CD4-positive, alpha-beta T cell (primary cell): ENCODE results near the gene ADGRD2. TPM values are rescaled to one million over a fixed set of nuclear protein-coding genes. Genes with fewer than 3 reads are reported as not detected.

Source experiments
- ATAC-seq: fragments of 200-7000 bp; cut with Tn5 transposase; one replicate; pipeline ENCODE4 v1.10.0; 2022; ENCODE audit warnings: mild to moderate bottlenecking; ENCODE audit not compliant: poor library complexity
- CTCF ChIA-PET: fragments of 350-600 bp; sonication (Branson Sonifier 250); formaldehyde crosslinking; loops from one replicate; lab custom pipeline; 2021; ENCODE audit warnings: antibody characterized with exemption, inconsistent platforms; lab: Charles Lee
- POLR2A ChIA-PET: fragments of 350-600 bp; sonication (Branson Sonifier 250); formaldehyde crosslinking; loops from one replicate; lab custom pipeline; 2021; ENCODE audit warnings: antibody characterized with exemption, inconsistent platforms; lab: Charles Lee
- DNase-seq, 14 experiments: peaks; one replicate each; pipeline ENCODE4 v3.0.0-alpha.2; 2013 to 2020; ENCODE audit warnings: mixed read lengths in 2 of 14
- H3K27ac ChIP-seq, 2 donors: one replicate each; pipeline versions ENCODE4 v1.5.1 to v1.7.0; 2013; ENCODE audit warnings: low read length in 2 of 2, low read depth in 1 of 2, mild to moderate bottlenecking in 1 of 2
- H3K27me3 ChIP-seq, 2 experiments: 1 replicate in 1 of 2; 2 replicates in 1 of 2; pipeline versions ENCODE4 v1.6.1 to v1.7.0; 2013; ENCODE audit warnings: low read length in 2 of 2, control low read depth in 1 of 2, mild to moderate bottlenecking in 1 of 2, moderate library complexity in 1 of 2; ENCODE audit not compliant: insufficient read depth in 2 of 2, control insufficient read depth in 1 of 2
- H3K36me3 ChIP-seq: one replicate; pipeline ENCODE4 v1.6.1; 2013; ENCODE audit warnings: low read length, control low read depth; ENCODE audit not compliant: insufficient read depth
- H3K4me1 ChIP-seq: one replicate; pipeline ENCODE4 v1.6.1; 2013; ENCODE audit warnings: low read length, control low read depth; ENCODE audit not compliant: insufficient read depth
- H3K4me3 ChIP-seq: one replicate; pipeline ENCODE4 v1.5.1; 2013; ENCODE audit warnings: mild to moderate bottlenecking, low read length, moderate library complexity
- H3K9me3 ChIP-seq, 2 experiments: 1 replicate in 1 of 2; 2 replicates in 1 of 2; pipeline versions ENCODE4 v1.6.1 to v1.7.0; 2013; ENCODE audit warnings: low read length in 2 of 2, mild to moderate bottlenecking in 2 of 2, control low read depth in 1 of 2, moderate library complexity in 1 of 2; ENCODE audit not compliant: control insufficient read depth in 1 of 2, insufficient read depth in 1 of 2
- H3K27ac Mint-ChIP-seq: one replicate; pipeline ENCODE4 v1.8.0; 2020; ENCODE audit warnings: mixed read lengths
- H3K27me3 Mint-ChIP-seq: one replicate; pipeline ENCODE4 v1.8.0; 2021; ENCODE audit warnings: mixed read lengths
- H3K36me3 Mint-ChIP-seq: one replicate; pipeline ENCODE4 v1.8.0; 2021; ENCODE audit warnings: low read depth, mixed read lengths
- H3K4me1 Mint-ChIP-seq: one replicate; pipeline ENCODE4 v1.8.0; 2021; ENCODE audit warnings: low read depth, mixed read lengths
- H3K4me3 Mint-ChIP-seq: one replicate; pipeline ENCODE4 v1.8.0; 2020; ENCODE audit warnings: mild to moderate bottlenecking, mixed read lengths
- H3K9me3 Mint-ChIP-seq: one replicate; pipeline ENCODE4 v1.8.0; 2020; ENCODE audit warnings: mixed read lengths
- CTCF ChIP-seq: fragments of 200-600 bp; IDR thresholded peaks from one replicate; pipeline ENCODE4 v1.8.0; 2022; ENCODE audit warnings: antibody characterized with exemption, mild to moderate bottlenecking
- intact Hi-C, 2 experiments: fragments of 100-400 bp; cut with DNase I in 1 of 2; cut with micrococcal nuclease in 1 of 2; formaldehyde crosslinking; loops; one replicate each; pipeline versions ENCODE4 v1.15.1 to v1.9.0; 2023 to 2025; cut with DNase I, micrococcal nuclease
- total RNA-seq, 174 experiments: library from RNA in 2 of 174; stranded (reverse) in 2 of 174; gene quantifications; one replicate each; pipeline ENCODE4 v1.2.3 and lab custom pipeline; 2021 to 2026

The ADGRD2 gene
- total RNA-seq, 2 experiments from 2014 or later = not detected

- no peaks in the 10 kb centered on the region for H3K27me3 ChIP-seq
- H3K4me1 ChIP-seq = no peaks in the 10 kb centered on the region
- Mint-ChIP-seq H3K27me3 (no peaks in the 10 kb centered on the region), H3K27ac (no peak overlapping the region), H3K4me1 (no peaks in the 10 kb centered on the region), H3K9me3 (no peaks in the 10 kb centered on the region), H3K4me3 (no peak overlapping the region), H3K36me3 (no peaks in the 10 kb centered on the region)
- CTCF ChIA-PET = no interaction called here
- intact Hi-C loops = no loop called here
- POLR2A ChIA-PET = no interaction called here
- ATAC-seq (no peak), DNase-seq (no peak)
- TF ChIP-seq CTCF = no peak
- no peak overlapping the region for H3K27ac ChIP-seq
- no peaks in the 10 kb centered on the region for H3K9me3 ChIP-seq
- H3K4me3 ChIP-seq = no peak overlapping the region
- H3K36me3 ChIP-seq = no peaks in the 10 kb centered on the region
Observed at GRCh38 chr9:124427281-124427680, 23.0 kb upstream of the ADGRD2 start.

- Histone ChIP-seq H3K36me3 (no peaks in the 10 kb centered on the region), H3K4me1 (no peaks in the 10 kb centered on the region), H3K4me3 (no peak overlapping the region), H3K27me3 (no peaks in the 10 kb centered on the region), H3K9me3 (no peaks in the 10 kb centered on the region), H3K27ac (no peak overlapping the region)
- intact Hi-C loops = no loop called here
- ChIA-PET CTCF (no interaction called here), POLR2A (no interaction called here)
- H3K9me3 Mint-ChIP-seq = no peaks in the 10 kb centered on the region
- no peaks in the 10 kb centered on the region for H3K36me3 Mint-ChIP-seq
- no peak overlapping the region for H3K27ac Mint-ChIP-seq
- no peak for ATAC-seq
- H3K27me3 Mint-ChIP-seq = peaks cover 12% of the 10 kb centered on the region
- no peaks in the 10 kb centered on the region for H3K4me1 Mint-ChIP-seq
- DNase-seq = no peak
- no peak overlapping the region for H3K4me3 Mint-ChIP-seq
- no peak for TF ChIP-seq CTCF
Observed at GRCh38 chr9:124428751-124429529, 21.3 kb upstream of the ADGRD2 start.

- Histone ChIP-seq H3K4me3 (no peak overlapping the region), H3K36me3 (no peaks in the 10 kb centered on the region), H3K27ac (no peak overlapping the region), H3K4me1 (no peaks in the 10 kb centered on the region), H3K9me3 (no peaks in the 10 kb centered on the region), H3K27me3 (no peaks in the 10 kb centered on the region)
- H3K4me3 Mint-ChIP-seq = no peak overlapping the region
- no peaks in the 10 kb centered on the region for H3K9me3 Mint-ChIP-seq
- intact Hi-C loops = no loop called here
- H3K27ac Mint-ChIP-seq = no peak overlapping the region
- POLR2A ChIA-PET = no interaction called here
- no peaks in the 10 kb centered on the region for H3K36me3 Mint-ChIP-seq
- DNase-seq = no peak
- no peak for TF ChIP-seq CTCF
- H3K4me1 Mint-ChIP-seq = no peaks in the 10 kb centered on the region
- CTCF ChIA-PET = no interaction called here
- no peak for ATAC-seq
- peaks cover 17% of the 10 kb centered on the region for H3K27me3 Mint-ChIP-seq
Observed at GRCh38 chr9:124429530-124429867, 20.8 kb upstream of the ADGRD2 start.
